HL-60 (cell line): ENCODE results near the gene SERP2.

Source experiments
- CTCF ChIP-seq: IDR thresholded peaks from one replicate; pipeline ENCODE4 v1.5.1; 2011; ENCODE audit warnings: low read length, control low read depth, inconsistent platforms; ENCODE audit not compliant: insufficient read depth
- GABPA ChIP-seq: IDR thresholded peaks from 2 replicates; pipeline ENCODE4 v1.6.1; 2012; ENCODE audit warnings: low read depth
- POLR2AphosphoS5 ChIP-seq: IDR thresholded peaks from 2 replicates; pipeline ENCODE4 v1.6.1; 2012; ENCODE audit warnings: low read depth
- SPI1 ChIP-seq: IDR thresholded peaks from 2 replicates; pipeline ENCODE4 v1.6.1; 2012; ENCODE audit warnings: low read depth, mild to moderate bottlenecking, borderline replicate concordance
- TF ChIP-seq, protein P1 (sequence below): IDR thresholded peaks from 2 replicates; pipeline ENCODE4 v1.6.1; 2012; ENCODE audit warnings: low read depth; ENCODE audit not compliant: insufficient replicate concordance

DNA sequence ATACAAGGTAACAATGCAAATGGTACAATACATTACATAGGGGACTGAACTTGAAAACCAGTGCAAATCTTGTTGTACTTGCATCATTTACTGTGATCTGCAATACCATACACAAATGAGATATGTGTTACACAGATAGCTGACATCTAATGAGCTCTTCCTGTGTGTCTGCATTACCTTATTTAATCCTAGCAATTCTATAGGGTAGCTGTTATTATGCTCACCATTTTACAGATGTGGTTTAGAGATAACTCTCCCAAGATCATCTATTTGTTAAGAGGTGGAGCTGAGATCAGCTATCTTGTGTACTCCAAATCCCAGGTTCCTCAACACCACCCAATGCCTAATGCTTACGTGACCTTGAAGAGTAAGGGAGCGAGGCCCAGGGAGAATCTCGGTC lies 21.4 kb upstream of the SERP2 start:
- TF ChIP-seq CTCF (no peak), SPI1 (no peak), POLR2AphosphoS5 (no peak), GABPA (no peak)
- TF ChIP-seq, protein P1, sequence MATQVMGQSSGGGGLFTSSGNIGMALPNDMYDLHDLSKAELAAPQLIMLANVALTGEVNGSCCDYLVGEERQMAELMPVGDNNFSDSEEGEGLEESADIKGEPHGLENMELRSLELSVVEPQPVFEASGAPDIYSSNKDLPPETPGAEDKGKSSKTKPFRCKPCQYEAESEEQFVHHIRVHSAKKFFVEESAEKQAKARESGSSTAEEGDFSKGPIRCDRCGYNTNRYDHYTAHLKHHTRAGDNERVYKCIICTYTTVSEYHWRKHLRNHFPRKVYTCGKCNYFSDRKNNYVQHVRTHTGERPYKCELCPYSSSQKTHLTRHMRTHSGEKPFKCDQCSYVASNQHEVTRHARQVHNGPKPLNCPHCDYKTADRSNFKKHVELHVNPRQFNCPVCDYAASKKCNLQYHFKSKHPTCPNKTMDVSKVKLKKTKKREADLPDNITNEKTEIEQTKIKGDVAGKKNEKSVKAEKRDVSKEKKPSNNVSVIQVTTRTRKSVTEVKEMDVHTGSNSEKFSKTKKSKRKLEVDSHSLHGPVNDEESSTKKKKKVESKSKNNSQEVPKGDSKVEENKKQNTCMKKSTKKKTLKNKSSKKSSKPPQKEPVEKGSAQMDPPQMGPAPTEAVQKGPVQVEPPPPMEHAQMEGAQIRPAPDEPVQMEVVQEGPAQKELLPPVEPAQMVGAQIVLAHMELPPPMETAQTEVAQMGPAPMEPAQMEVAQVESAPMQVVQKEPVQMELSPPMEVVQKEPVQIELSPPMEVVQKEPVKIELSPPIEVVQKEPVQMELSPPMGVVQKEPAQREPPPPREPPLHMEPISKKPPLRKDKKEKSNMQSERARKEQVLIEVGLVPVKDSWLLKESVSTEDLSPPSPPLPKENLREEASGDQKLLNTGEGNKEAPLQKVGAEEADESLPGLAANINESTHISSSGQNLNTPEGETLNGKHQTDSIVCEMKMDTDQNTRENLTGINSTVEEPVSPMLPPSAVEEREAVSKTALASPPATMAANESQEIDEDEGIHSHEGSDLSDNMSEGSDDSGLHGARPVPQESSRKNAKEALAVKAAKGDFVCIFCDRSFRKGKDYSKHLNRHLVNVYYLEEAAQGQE: no peak
